GM19238 (cell line): ENCODE measurements around the gene RBM15B.

Experiments used
- DNase-seq: peaks from one replicate; pipeline ENCODE4 v3.0.0; 2011; ENCODE audit warnings: low spot score; ENCODE audit not compliant: insufficient read length

The RBM15B gene

GRCh38 chr3:51445544-51446280, 54.6 kb downstream of the RBM15B start:
- DNase-seq = no peak
